Cardiac fibroblast (primary cell): ENCODE data around the gene ANGPTL1.

ENCODE experiments used
- DNase-seq, 2 donors: peaks; one replicate each; pipeline versions ENCODE4 v3.0.0 to v3.0.0-alpha.2; 2010; ENCODE audit warnings: low read depth in 2 of 2
- H3K4me3 ChIP-seq, 2 donors: replicated peaks in 1 of 2; 1 replicate in 1 of 2; 2 replicates in 1 of 2; pipeline ENCODE4 v1.5.1; 2011; ENCODE audit warnings: low read depth in 2 of 2, low read length in 2 of 2, mild to moderate bottlenecking in 2 of 2, moderate library complexity in 1 of 2
- CTCF ChIP-seq: IDR thresholded peaks from one replicate; pipeline ENCODE4 v1.5.1; 2011; ENCODE audit warnings: low read depth, mild to moderate bottlenecking, low read length, inconsistent platforms

The ANGPTL1 gene

GRCh38 chr1:178869119-178869697 is 1.7 kb downstream of the ANGPTL1 start:
- peak; percentile 76 to 82 for DNase-seq
- H3K4me3 ChIP-seq: peak overlapping the region in 1 of 2 donors; percentile 6
- TF ChIP-seq CTCF: no peak

- H3K4me3 ChIP-seq: peak overlapping the region; percentile 6 to 12
- no peak for TF ChIP-seq CTCF
- DNase-seq: peak in 1 of 2 donors; percentile 49
Observed at GRCh38 chr1:178868706-178869105, 2.2 kb downstream of the ANGPTL1 start.

GRCh38 chr1:178867670-178868069 is 3.2 kb downstream of the ANGPTL1 start:
- peak; percentile 56 to 73 for DNase-seq
- TF ChIP-seq CTCF: no peak
- H3K4me3 ChIP-seq: peak overlapping the region; percentile 8 to 38

- no peak for DNase-seq
- no peak for TF ChIP-seq CTCF
- no peak overlapping the region for H3K4me3 ChIP-seq
Observed at GRCh38 chr1:178864326-178864725, 6.6 kb downstream of the ANGPTL1 start.

- H3K4me3 ChIP-seq: no peak overlapping the region
Observed at GRCh38 chr1:178862864-178863263, 8.0 kb downstream of the ANGPTL1 start.

GRCh38 chr1:178862416-178862815 is 8.5 kb downstream of the ANGPTL1 start:
- no peak for TF ChIP-seq CTCF
- no peak for DNase-seq
- no peak overlapping the region for H3K4me3 ChIP-seq

More at GRCh38 chr1:178862864-178863263, 8.0 kb downstream of the ANGPTL1 start:
- no peak for DNase-seq
- no peak for TF ChIP-seq CTCF

GRCh38 chr1:178857126-178857525 is 13.8 kb downstream of the ANGPTL1 start:
- no peak for TF ChIP-seq CTCF
- H3K4me3 ChIP-seq: no peak overlapping the region
- DNase-seq: no peak
